HUES6 (cell line): ENCODE data around the gene CNKSR2.

Experiments used
- H3K27ac ChIP-seq: 2 replicates; pipeline ENCODE4 v1.7.0; 2013; ENCODE audit warnings: low read depth, mild to moderate bottlenecking, low read length, inconsistent platforms
- H3K27me3 ChIP-seq: 2 replicates; pipeline ENCODE4 v1.6.1; 2013; ENCODE audit warnings: low read length; ENCODE audit not compliant: control insufficient read depth, insufficient read depth
- H3K36me3 ChIP-seq: 2 replicates; pipeline ENCODE4 v1.6.1; 2013; ENCODE audit warnings: low read length; ENCODE audit not compliant: control insufficient read depth, insufficient read depth
- H3K4me1 ChIP-seq: 2 replicates; pipeline ENCODE4 v1.6.1; 2013; ENCODE audit warnings: low read length; ENCODE audit not compliant: control insufficient read depth, insufficient read depth
- H3K4me3 ChIP-seq: 2 replicates; pipeline ENCODE4 v1.5.1; 2013; ENCODE audit warnings: low read depth, low read length
- H3K9ac ChIP-seq: one replicate; pipeline ENCODE4 v1.6.1; 2013; ENCODE audit warnings: mild to moderate bottlenecking, low read length
- H3K9me3 ChIP-seq: 2 replicates; pipeline ENCODE4 v1.6.1; 2013; ENCODE audit warnings: low read depth, low read length; ENCODE audit not compliant: control insufficient read depth, insufficient read depth

The CNKSR2 gene

GRCh38 chrX:21645886-21646285, 271.7 kb downstream of the CNKSR2 start:
- no peaks in the 10 kb centered on the region for H3K4me1 ChIP-seq
- no peaks in the 10 kb centered on the region for H3K9me3 ChIP-seq

GRCh38 chrX:21655901-21656586, 281.8 kb downstream of the CNKSR2 start:
- H3K4me1 ChIP-seq: no peaks in the 10 kb centered on the region
- no peak overlapping the region for H3K4me3 ChIP-seq
- no peaks in the 10 kb centered on the region for H3K9me3 ChIP-seq
- no peaks in the 10 kb centered on the region; the same call in 1 of the 2 replicates for H3K36me3 ChIP-seq
- no peak overlapping the region for H3K9ac ChIP-seq
- H3K27ac ChIP-seq: no peak overlapping the region
- H3K27me3 ChIP-seq: no peaks in the 10 kb centered on the region; the same call in 1 of the 2 replicates

More at GRCh38 chrX:21645886-21646285, 271.7 kb downstream of the CNKSR2 start:
- H3K36me3 ChIP-seq: no peaks in the 10 kb centered on the region
- no peak overlapping the region for H3K4me3 ChIP-seq
- H3K27ac ChIP-seq: no peak overlapping the region
- H3K9ac ChIP-seq: no peak overlapping the region
- no peaks in the 10 kb centered on the region; the same call in 1 of the 2 replicates for H3K27me3 ChIP-seq

- no peak overlapping the region for H3K27ac ChIP-seq
- H3K9ac ChIP-seq: no peak overlapping the region
- H3K9me3 ChIP-seq: no peaks in the 10 kb centered on the region
- no peaks in the 10 kb centered on the region; the same call in 1 of the 2 replicates for H3K36me3 ChIP-seq
- H3K4me3 ChIP-seq: no peak overlapping the region
- H3K4me1 ChIP-seq: no peaks in the 10 kb centered on the region
- H3K27me3 ChIP-seq: no peaks in the 10 kb centered on the region; the same call in 1 of the 2 replicates
Observed at GRCh38 chrX:21656587-21657317, 282.5 kb downstream of the CNKSR2 start.

- no peaks in the 10 kb centered on the region for H3K9me3 ChIP-seq
- no peaks in the 10 kb centered on the region for H3K36me3 ChIP-seq
- no peaks in the 10 kb centered on the region; the same call in 1 of the 2 replicates for H3K27me3 ChIP-seq
- no peak overlapping the region for H3K9ac ChIP-seq
- peak overlapping the region; percentile 49; the same call in 1 of the 2 replicates for H3K4me3 ChIP-seq
- no peaks in the 10 kb centered on the region for H3K4me1 ChIP-seq
- no peak overlapping the region for H3K27ac ChIP-seq
Observed at GRCh38 chrX:21657318-21658151, 283.3 kb downstream of the CNKSR2 start.

- H3K36me3 ChIP-seq: no peaks in the 10 kb centered on the region
- no peaks in the 10 kb centered on the region for H3K9me3 ChIP-seq
- no peak within 1 kb of the TSS for H3K27ac ChIP-seq
- no peak within 1 kb of the TSS for H3K9ac ChIP-seq
- H3K4me3 ChIP-seq: peak within 1 kb of the TSS; percentile 49; the same call in 1 of the 2 replicates
- no peaks in the 10 kb centered on the region for H3K4me1 ChIP-seq
- H3K27me3 ChIP-seq: no peaks in the 10 kb centered on the region; the same call in 1 of the 2 replicates
Observed at GRCh38 chrX:21658152-21658737, 284.0 kb downstream of the CNKSR2 start, which contains the start of gene KLHL34. KLHL34 (minus strand) TSS chrX:21658330; CDS start chrX:21657788, 542 bp downstream.

GRCh38 chrX:21658746-21659145, 284.5 kb downstream of the CNKSR2 start:
- no peaks in the 10 kb centered on the region for H3K36me3 ChIP-seq
- H3K27me3 ChIP-seq: no peaks in the 10 kb centered on the region; the same call in 1 of the 2 replicates
- H3K9me3 ChIP-seq: no peaks in the 10 kb centered on the region
- H3K9ac ChIP-seq: no peak overlapping the region
- H3K27ac ChIP-seq: no peak overlapping the region
- H3K4me3 ChIP-seq: peak overlapping the region; percentile 49; the same call in 1 of the 2 replicates
- no peaks in the 10 kb centered on the region for H3K4me1 ChIP-seq

GRCh38 chrX:21659320-21659719, 285.1 kb downstream of the CNKSR2 start:
- Histone ChIP-seq H3K4me1 (no peaks in the 10 kb centered on the region), H3K9me3 (no peaks in the 10 kb centered on the region), H3K4me3 (no peak overlapping the region; the same call in 1 of the 2 replicates), H3K27me3 (no peaks in the 10 kb centered on the region; the same call in 1 of the 2 replicates), H3K27ac (no peak overlapping the region), H3K36me3 (no peaks in the 10 kb centered on the region), H3K9ac (no peak overlapping the region)

- Histone ChIP-seq H3K9me3 (no peaks in the 10 kb centered on the region), H3K36me3 (no peaks in the 10 kb centered on the region), H3K9ac (no peak overlapping the region), H3K4me1 (no peaks in the 10 kb centered on the region), H3K4me3 (no peak overlapping the region), H3K27ac (no peak overlapping the region), H3K27me3 (no peaks in the 10 kb centered on the region; the same call in 1 of the 2 replicates)
Observed at GRCh38 chrX:21660156-21660555, 285.9 kb downstream of the CNKSR2 start.

GRCh38 chrX:21661316-21661715, 287.1 kb downstream of the CNKSR2 start:
- no peaks in the 10 kb centered on the region; the same call in 1 of the 2 replicates for H3K27me3 ChIP-seq
- no peaks in the 10 kb centered on the region for H3K9me3 ChIP-seq
- H3K27ac ChIP-seq: no peak overlapping the region
- no peaks in the 10 kb centered on the region for H3K36me3 ChIP-seq
- H3K4me3 ChIP-seq: no peak overlapping the region
- no peak overlapping the region for H3K9ac ChIP-seq
- no peaks in the 10 kb centered on the region for H3K4me1 ChIP-seq

GRCh38 chrX:21662761-21663160, 288.5 kb downstream of the CNKSR2 start:
- Histone ChIP-seq H3K36me3 (no peaks in the 10 kb centered on the region), H3K27me3 (no peaks in the 10 kb centered on the region; the same call in 1 of the 2 replicates), H3K27ac (no peak overlapping the region), H3K9me3 (no peaks in the 10 kb centered on the region), H3K4me1 (no peaks in the 10 kb centered on the region), H3K9ac (no peak overlapping the region), H3K4me3 (no peak overlapping the region)
